Measurements from ENCODE around the gene NMRK2.
"Not testable (repeated sequence)": the region's sequence is repeated elsewhere in the genome, so short reads cannot be mapped to it uniquely, and the experiment has no call there.

Gene NMRK2

GRCh38 chr19:3944018-3944721 lies 11.3 kb downstream of the NMRK2 start:
- no peak for DNase-seq (ENCODE audit: low spot score in 2 of 2)
- Mint-ChIP-seq H3K27ac (ENCODE audit: low read depth) (no peak overlapping the region), H3K36me3 (ENCODE audit: insufficient read depth) (peaks cover 2% of the 10 kb centered on the region), H3K9me3 (no peaks in the 10 kb centered on the region), H3K27me3 (no peaks in the 10 kb centered on the region), H3K4me1 (no peaks in the 10 kb centered on the region), H3K4me3 (no peak overlapping the region)
- no peak for ATAC-seq (replicated peaks; ENCODE audit: extremely low read depth, poor library complexity, severe bottlenecking)

DNA sequence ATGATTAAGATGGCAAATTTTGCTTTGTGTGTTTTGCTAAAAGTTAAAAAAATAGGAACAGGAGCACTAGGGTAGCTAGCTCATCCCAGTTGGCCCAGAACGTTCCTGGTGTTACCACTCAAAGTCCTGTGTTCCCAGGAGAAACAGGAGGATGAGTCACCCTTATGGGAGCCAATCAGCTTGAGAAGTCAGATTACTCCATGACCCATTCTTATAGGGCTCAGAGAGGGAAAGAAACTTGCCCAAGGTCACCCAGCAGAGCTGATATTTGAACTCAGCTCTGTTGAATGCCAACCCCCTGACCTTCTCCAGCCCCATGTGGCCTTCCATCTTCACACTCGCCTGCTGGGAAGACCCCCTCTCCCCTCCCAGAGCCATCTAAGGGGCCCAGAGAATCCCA lies 13.0 kb downstream of the NMRK2 start:
- Mint-ChIP-seq H3K27me3 (no peaks in the 10 kb centered on the region), H3K4me1 (peaks cover 2% of the 10 kb centered on the region)
- ATAC-seq (replicated peaks; ENCODE audit: extremely low read depth, poor library complexity, severe bottlenecking): no peak

DNA sequence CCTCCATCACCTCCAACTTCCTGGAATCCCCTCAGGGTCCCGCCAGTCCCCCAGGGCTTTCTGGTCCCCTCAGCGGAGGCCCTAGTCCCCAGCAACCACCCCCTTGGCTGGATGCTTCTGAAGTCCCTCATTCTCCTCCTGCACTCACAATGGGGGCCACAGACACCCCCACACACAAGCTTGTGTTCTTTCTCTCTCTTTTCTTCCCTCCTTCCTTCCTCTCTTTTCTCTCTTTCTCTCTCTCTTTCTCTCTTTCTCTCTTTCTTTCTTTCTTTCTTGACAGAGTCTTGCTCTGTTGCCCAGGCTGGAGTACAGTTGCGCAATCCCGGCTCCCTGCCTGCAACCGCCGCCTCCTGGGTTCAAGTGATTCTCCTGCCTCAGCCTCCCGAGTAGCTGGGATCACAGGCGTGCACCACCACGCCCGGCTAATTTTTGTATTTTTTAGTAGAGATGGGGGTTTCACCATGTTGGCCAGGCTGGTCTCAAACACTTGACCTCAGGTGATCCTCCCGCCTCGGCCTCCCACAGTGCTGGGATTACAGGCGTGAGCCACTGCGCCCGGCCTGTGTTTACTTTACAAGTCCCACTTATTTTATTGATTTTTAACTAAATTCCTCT lies 14.6 kb downstream of the NMRK2 start:
- H3K9me3 Mint-ChIP-seq; H3K36me3 Mint-ChIP-seq (ENCODE audit: insufficient read depth); H3K4me3 Mint-ChIP-seq; ATAC-seq (replicated peaks; ENCODE audit: extremely low read depth, poor library complexity, severe bottlenecking); H3K27me3 Mint-ChIP-seq; DNase-seq (ENCODE audit: low spot score in 2 of 2): not testable (repeated sequence)
- Mint-ChIP-seq H3K27ac (ENCODE audit: low read depth) (peak overlapping the region; percentile 12), H3K4me1 (peaks cover 14% of the 10 kb centered on the region)

More for the DNA sequence above, 13.0 kb downstream of the NMRK2 start:
- H3K36me3 Mint-ChIP-seq (ENCODE audit: insufficient read depth): peaks cover 2% of the 10 kb centered on the region
- no peaks in the 10 kb centered on the region for H3K9me3 Mint-ChIP-seq
- H3K4me3 Mint-ChIP-seq: no peak overlapping the region
- no peak overlapping the region for H3K27ac Mint-ChIP-seq (ENCODE audit: low read depth)
- no peak for DNase-seq (ENCODE audit: low spot score in 2 of 2)

DNA sequence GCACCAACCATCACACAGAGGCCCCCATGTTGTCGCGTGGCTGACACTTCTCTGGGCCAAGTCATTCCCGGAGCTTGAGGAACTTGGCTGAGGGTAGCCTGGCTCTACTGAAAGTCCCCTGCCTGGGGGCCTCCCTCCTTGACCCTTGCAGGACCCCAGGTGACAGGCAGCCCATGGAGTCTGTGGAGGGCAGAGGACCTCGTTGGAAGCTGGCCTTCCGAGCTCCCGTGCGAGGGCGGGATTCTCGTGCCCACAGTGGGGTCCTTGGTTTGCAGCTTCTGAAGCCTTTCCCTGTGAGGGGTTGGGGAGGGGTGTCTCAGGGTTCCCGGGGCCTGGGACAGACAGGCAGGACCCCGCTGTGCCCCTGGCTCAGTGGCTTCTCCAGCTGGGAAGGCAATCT lies 16.4 kb downstream of the NMRK2 start:
- peaks cover 3% of the 10 kb centered on the region for H3K36me3 Mint-ChIP-seq (ENCODE audit: insufficient read depth)
- H3K27ac Mint-ChIP-seq (ENCODE audit: low read depth): no peak overlapping the region
- H3K4me1 Mint-ChIP-seq: peaks cover 19% of the 10 kb centered on the region
- ATAC-seq (replicated peaks; ENCODE audit: extremely low read depth, poor library complexity, severe bottlenecking): no peak
- H3K27me3 Mint-ChIP-seq: no peaks in the 10 kb centered on the region
- H3K9me3 Mint-ChIP-seq: no peaks in the 10 kb centered on the region
- no peak for DNase-seq (ENCODE audit: low spot score in 2 of 2)
- H3K4me3 Mint-ChIP-seq: no peak overlapping the region

- DNase-seq (ENCODE audit: low spot score in 2 of 2) (no peak), ATAC-seq (replicated peaks; ENCODE audit: extremely low read depth, poor library complexity, severe bottlenecking) (no peak)
- Mint-ChIP-seq H3K4me1 (peaks cover 19% of the 10 kb centered on the region), H3K27ac (ENCODE audit: low read depth) (peak overlapping the region; percentile 93), H3K36me3 (ENCODE audit: insufficient read depth) (peaks cover 3% of the 10 kb centered on the region), H3K27me3 (no peaks in the 10 kb centered on the region), H3K9me3 (no peaks in the 10 kb centered on the region), H3K4me3 (peak overlapping the region; percentile 84)
These were observed 17.4 kb downstream of the NMRK2 start for GRCh38 chr19:3949997-3950859.

DNA sequence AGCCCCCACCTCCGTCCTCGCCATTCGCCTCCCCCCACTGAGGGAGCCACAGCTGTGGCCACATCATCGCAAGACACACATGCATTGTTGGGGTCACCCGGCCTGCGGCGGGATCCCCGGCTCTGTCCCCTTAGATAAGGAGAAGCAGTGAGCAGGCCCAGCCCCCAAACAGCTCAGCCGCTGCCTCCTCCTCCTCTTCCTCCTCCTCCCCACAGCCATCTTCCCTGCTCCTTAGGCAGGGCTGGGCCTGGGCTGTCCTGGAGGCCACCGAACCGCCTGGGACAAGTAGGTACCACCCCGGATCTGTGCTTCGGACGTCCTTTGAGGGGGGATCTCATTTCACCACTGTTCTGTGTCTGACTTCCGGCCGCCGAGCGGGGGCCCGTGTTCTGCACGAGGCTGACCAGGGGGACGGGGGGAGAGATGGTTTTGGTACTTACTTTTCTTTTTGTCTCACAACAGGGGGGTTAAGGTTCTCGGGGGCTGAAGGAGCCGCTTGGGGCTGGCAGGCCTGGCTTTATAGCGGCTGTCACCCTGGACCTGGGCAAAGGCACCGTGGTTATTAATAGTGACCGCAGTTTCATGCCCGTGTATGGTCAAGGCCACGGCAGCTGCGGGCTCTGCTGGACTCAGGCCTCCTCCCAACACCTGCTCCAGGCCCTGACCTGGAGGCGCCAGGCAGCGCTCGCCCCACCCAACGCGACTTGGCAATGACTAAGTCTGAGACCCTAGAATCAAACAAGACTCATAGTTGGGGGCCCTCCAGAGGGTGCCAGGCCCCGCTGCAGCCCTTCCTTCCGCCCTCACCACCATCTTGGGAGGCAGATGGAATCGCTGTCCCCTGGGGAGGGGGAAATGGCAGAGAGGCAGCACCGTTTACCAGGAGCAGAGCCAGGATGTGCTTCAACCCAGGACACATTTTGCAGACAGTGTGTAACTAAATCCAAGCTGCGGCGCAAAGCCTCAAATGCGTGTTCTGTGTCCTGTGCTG lies 18.3 kb downstream of the NMRK2 start:
- H3K9me3 Mint-ChIP-seq: no peaks in the 10 kb centered on the region
- peaks cover 19% of the 10 kb centered on the region for H3K4me1 Mint-ChIP-seq
- peak; percentile 45 for ATAC-seq (replicated peaks; ENCODE audit: extremely low read depth, poor library complexity, severe bottlenecking)
- peaks cover 7% of the 10 kb centered on the region for H3K36me3 Mint-ChIP-seq (ENCODE audit: insufficient read depth)
- no peaks in the 10 kb centered on the region for H3K27me3 Mint-ChIP-seq
- H3K4me3 Mint-ChIP-seq: peak overlapping the region; percentile 84
- H3K27ac Mint-ChIP-seq (ENCODE audit: low read depth): peak overlapping the region; percentile 93
- no peak for DNase-seq (ENCODE audit: low spot score in 2 of 2)

DNA sequence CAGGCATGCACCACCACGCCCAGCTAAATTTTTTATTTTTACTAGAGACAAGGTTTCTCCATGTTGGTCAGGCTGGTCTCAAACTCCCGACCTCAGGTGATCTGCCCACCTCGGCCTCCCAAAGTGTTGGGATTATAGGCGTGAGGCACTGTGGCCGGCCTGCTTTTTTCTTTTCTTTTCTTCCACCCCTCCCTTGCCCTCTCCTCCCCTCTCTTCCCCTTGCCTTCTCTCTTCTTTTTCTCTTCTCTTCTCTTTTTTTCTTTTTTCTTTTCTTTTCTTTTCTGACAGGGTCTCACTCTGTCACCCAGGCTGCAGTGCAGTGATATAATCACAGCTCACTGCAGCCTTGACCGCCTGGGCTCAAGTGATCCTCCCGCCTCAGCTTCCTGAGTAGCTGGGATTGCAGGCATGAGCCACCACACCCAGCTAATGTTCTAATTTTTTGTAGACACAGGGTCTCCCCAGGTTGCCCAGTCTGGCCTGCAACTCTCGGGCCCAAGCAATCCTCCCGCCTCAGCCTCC lies 19.9 kb downstream of the NMRK2 start:
- Mint-ChIP-seq H3K36me3 (ENCODE audit: insufficient read depth) (peaks cover 16% of the 10 kb centered on the region), H3K4me1 (peaks cover 19% of the 10 kb centered on the region), H3K27ac (ENCODE audit: low read depth) (peak overlapping the region; percentile 93), H3K4me3 (peak overlapping the region; percentile 27)
- not testable (repeated sequence) for ATAC-seq (replicated peaks; ENCODE audit: extremely low read depth, poor library complexity, severe bottlenecking); H3K9me3 Mint-ChIP-seq; DNase-seq (ENCODE audit: low spot score in 2 of 2); H3K27me3 Mint-ChIP-seq

GRCh38 chr19:3954107-3954506 lies 21.2 kb downstream of the NMRK2 start:
- no peak overlapping the region for H3K4me3 Mint-ChIP-seq
- no peaks in the 10 kb centered on the region for H3K27me3 Mint-ChIP-seq
- peaks cover 19% of the 10 kb centered on the region for H3K4me1 Mint-ChIP-seq
- ATAC-seq (replicated peaks; ENCODE audit: extremely low read depth, poor library complexity, severe bottlenecking): no peak
- peaks cover 22% of the 10 kb centered on the region for H3K36me3 Mint-ChIP-seq (ENCODE audit: insufficient read depth)
- no peaks in the 10 kb centered on the region for H3K9me3 Mint-ChIP-seq
- no peak overlapping the region for H3K27ac Mint-ChIP-seq (ENCODE audit: low read depth)
- DNase-seq (ENCODE audit: low spot score in 2 of 2): no peak

GRCh38 chr19:3955276-3955675 lies 22.4 kb downstream of the NMRK2 start:
- not testable (repeated sequence) for ATAC-seq (replicated peaks; ENCODE audit: extremely low read depth, poor library complexity, severe bottlenecking); DNase-seq (ENCODE audit: low spot score in 2 of 2); H3K9me3 Mint-ChIP-seq; H3K4me3 Mint-ChIP-seq; H3K27me3 Mint-ChIP-seq
- peaks cover 22% of the 10 kb centered on the region for H3K36me3 Mint-ChIP-seq (ENCODE audit: insufficient read depth)
- H3K4me1 Mint-ChIP-seq: peaks cover 19% of the 10 kb centered on the region
- peak overlapping the region; percentile 44 for H3K27ac Mint-ChIP-seq (ENCODE audit: low read depth)

GRCh38 chr19:3955688-3956087 lies 22.8 kb downstream of the NMRK2 start:
- DNase-seq (ENCODE audit: low spot score in 2 of 2) (no peak), ATAC-seq (replicated peaks; ENCODE audit: extremely low read depth, poor library complexity, severe bottlenecking) (no peak)
- H3K9me3 Mint-ChIP-seq: no peaks in the 10 kb centered on the region
- H3K27me3 Mint-ChIP-seq: no peaks in the 10 kb centered on the region
- H3K36me3 Mint-ChIP-seq (ENCODE audit: insufficient read depth): peaks cover 22% of the 10 kb centered on the region
- peak overlapping the region; percentile 44 for H3K27ac Mint-ChIP-seq (ENCODE audit: low read depth)
- H3K4me1 Mint-ChIP-seq: peaks cover 19% of the 10 kb centered on the region
- H3K4me3 Mint-ChIP-seq: no peak overlapping the region

- ATAC-seq (replicated peaks; ENCODE audit: extremely low read depth, poor library complexity, severe bottlenecking) (no peak), DNase-seq (ENCODE audit: low spot score in 2 of 2) (no peak)
- Mint-ChIP-seq H3K4me3 (no peak overlapping the region), H3K4me1 (no peaks in the 10 kb centered on the region), H3K36me3 (ENCODE audit: insufficient read depth) (peaks cover 32% of the 10 kb centered on the region), H3K27ac (ENCODE audit: low read depth) (no peak overlapping the region), H3K9me3 (no peaks in the 10 kb centered on the region), H3K27me3 (no peaks in the 10 kb centered on the region)
These were observed 26.2 kb downstream of the NMRK2 start for GRCh38 chr19:3958836-3959765.

Data from central memory CD8-positive, alpha-beta T cell (primary cell).